ENCODE measurements around the gene MAPK1IP1L.
"Not testable (repeated sequence)": the region's sequence is repeated elsewhere in the genome, so short reads cannot be mapped to it uniquely, and the experiment has no call there.

- not testable (repeated sequence) for TF ChIP-seq CTCF (IDR thresholded peaks at IDR 0.05; ENCODE audit: low read depth, low read length); EZH2phosphoT487 (IDR thresholded peaks at IDR 0.05; ENCODE audit: low read depth)
Measured at GRCh38 chr14:55064896-55065295, 13.4 kb downstream of the MAPK1IP1L start.

All from OCI-LY3 (cell line).